ENCODE data around the gene HAUS7.
A peak's percentile ranks its signal among the peaks of the same experiment; 100 is the strongest.

Gene HAUS7

GRCh38 chrX:153433161-153433680 lies 37.2 kb downstream of the HAUS7 start:
- DNase-seq: no peak

DNA sequence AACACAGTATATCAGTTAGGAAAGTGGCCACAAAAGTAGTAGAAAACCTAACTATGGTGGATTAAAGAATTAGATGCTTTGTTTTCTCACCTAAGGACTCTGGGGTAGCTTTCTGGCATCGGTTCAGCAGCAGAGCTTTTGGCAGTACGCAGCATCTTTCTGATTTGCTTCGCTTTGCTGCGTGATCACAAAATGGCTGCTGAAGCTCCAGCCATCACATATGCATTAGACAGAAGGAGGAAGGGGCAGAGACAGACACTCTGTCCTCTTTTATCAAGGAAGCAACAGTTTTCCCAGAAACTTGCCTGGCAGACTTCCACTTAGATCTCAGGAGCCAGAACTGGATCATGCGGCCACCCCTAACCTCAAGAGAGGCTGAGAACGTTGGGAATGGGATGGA lies 39.6 kb downstream of the HAUS7 start:
- DNase-seq: no peak

GRCh38 chrX:153426204-153426603 lies 44.2 kb downstream of the HAUS7 start:
- no peak for DNase-seq

- DNase-seq: peak; percentile 7 to 10
Measured at GRCh38 chrX:153423652-153424051, 46.7 kb downstream of the HAUS7 start.

DNA sequence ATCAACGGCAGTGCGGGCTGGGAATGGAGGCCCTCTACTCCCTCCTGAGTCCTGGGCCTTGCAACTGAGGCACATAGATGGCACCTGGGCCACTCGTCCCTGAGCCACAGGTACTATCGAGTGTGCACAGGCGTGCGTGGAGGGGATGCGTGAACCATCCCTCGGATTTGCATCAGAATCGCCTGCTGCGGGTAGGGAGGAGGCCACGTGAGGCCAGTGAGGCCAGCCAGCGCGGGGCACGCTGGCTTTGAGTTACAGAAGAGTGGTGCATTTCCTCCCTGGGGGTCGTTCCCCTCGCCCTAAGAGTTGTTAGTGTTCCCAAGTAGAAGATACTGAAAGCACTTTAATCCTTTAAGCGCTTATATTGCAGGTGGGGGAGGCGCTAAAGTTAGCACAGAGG lies 48.5 kb downstream of the HAUS7 start:
- DNase-seq: no peak

GRCh38 chrX:153420851-153421599 lies 49.4 kb downstream of the HAUS7 start:
- no peak for DNase-seq

DNA sequence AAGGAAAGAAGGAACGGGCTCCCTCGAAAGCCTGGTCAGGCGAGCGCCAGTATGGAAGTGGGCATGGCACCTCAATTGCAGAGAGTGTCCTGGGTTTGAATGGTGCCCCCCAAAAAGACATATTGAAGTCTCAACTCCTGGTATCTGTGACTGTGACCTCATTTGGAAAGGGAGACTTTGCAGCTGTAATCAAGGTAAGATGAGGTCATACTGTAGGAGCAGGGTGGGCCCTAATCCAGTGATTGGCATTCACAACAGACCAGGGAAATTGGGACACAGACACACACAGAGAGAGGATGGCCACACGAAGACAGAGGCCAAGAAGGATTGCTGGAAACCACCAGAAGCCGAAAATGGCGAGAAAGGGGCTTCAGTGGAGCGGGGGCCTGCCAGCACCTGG lies 52.7 kb downstream of the HAUS7 start:
- no peak for DNase-seq

- DNase-seq: no peak
Measured at GRCh38 chrX:153416781-153417450, 53.5 kb downstream of the HAUS7 start.

- DNase-seq: peak; percentile 14 to 42
Measured at GRCh38 chrX:153414856-153415510, 55.4 kb downstream of the HAUS7 start.

GRCh38 chrX:153413731-153414130 lies 56.6 kb downstream of the HAUS7 start:
- DNase-seq: no peak

- no peak for DNase-seq
Measured at GRCh38 chrX:153412746-153413720, 57.3 kb downstream of the HAUS7 start.

DNA sequence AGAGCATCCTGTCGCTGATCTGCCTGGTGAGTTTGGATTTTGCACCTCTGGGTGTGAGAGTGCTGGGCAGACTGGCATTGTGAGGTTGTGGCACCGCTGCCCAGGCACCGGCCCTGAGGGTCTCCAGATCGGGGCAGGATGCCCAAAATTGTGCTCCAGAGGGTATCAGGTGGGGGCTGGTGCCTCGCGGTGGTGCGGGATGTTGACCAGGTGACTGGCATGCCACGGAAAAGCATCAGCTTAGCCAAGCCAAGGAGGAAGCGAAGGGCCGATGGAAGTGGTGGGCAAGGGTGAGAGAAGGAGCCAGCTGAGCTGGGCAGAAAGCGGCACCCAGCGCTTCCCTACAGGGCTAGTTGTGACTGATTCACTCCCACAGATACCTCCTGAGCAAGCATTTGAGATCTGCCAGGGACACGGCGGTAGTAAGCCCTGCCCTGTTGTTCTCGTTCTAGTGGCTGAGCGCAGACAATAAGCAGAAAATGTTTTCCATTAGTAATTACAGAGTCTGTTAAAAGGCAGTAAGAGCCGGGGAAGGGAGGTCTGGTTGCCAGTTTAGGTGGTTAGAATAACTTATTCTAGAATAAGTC lies 58.3 kb downstream of the HAUS7 start:
- no peak for DNase-seq

GRCh38 chrX:153411255-153411987 lies 59.0 kb downstream of the HAUS7 start, which contains the start of gene ZFP92:
TSS of gene ZFP92 (plus strand) at chrX:153411472. CDS start at chrX:153418323, 6,851 bp downstream.
- peak; percentile 12 to 29 for DNase-seq

DNA sequence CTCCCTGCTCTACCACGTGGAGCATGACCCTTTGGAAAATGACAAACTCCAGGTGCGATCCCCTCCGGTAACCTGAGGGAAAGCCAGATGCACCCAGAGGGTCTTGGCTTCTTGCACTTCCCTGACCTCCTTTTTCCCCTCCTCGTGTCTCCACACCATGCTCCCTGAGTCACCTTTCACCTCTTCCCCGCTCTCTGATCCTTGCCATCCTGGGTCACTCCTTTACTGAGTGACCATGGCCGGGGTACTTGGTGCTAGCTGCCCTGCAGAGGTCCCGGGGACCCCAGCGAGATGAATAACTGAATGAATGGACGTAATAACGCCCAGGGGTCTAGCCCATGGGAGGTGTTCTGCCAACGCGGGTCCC lies 59.5 kb downstream of the HAUS7 start:
- DNase-seq: no peak

DNA sequence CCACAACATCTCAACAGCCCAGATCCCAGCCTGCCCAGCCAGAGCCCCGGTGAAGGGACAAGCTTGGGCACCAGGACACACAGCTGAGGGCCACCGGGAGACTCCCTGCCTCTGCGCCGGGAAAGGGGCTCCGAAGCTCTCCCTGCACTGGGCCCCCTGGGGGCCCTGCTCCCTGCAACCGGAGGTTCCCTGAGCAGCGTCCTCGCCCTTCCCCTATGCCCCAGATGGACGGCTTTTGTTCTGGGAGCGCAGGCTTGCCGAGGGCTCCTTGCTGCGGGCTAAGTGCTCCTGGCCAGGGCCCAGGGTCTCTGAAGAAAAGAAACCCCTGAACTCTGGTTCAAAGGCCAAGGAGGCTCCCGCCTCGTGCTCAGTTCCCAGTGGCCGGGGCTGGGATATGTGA lies 60.0 kb downstream of the HAUS7 start:
- DNase-seq: no peak

- no peak for DNase-seq
Measured at GRCh38 chrX:153409414-153410101, 60.8 kb downstream of the HAUS7 start.

- no peak for DNase-seq
Measured at GRCh38 chrX:153408871-153409351, 61.5 kb downstream of the HAUS7 start.

GRCh38 chrX:153408221-153408721 lies 62.1 kb downstream of the HAUS7 start:
- no peak for DNase-seq

DNA sequence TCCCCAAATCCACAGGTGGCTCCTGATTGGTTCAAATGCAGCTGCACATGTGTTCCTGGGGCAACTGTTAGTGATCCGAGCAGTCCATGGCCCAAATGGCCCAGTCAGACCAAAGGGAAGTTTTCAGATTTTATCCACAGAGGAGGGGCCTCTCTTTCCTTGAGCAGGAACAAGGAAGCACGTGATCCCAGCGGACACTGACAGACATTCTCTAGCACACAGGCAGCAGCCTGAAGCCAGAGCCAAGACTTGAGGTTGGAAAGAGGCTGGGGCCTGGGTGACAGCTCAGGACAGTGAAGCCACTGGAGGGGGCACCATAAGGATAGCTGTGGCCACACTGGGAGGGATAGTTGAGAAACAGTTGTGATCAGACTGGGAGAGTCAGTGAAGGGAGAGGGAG lies 62.6 kb downstream of the HAUS7 start:
- no peak for DNase-seq

DNA sequence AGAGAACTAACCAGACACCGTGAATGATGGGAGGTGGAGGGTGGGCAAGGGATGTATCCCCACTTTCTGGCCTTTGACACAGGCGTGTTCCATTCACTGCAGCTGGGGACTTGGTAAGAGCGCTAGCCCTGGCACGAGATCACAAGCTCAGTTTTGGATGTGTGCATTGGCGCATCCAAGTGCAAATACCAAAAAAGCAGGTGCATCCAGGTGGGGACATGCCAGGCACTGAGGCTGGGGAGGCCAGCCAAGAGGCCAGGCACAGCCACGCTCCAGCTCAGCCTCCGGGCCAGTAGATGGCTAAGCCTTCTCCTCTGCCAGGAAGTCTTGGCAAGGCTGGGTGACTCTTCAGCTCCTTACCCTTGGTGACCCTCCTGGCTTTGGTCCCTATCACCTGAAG lies 63.5 kb downstream of the HAUS7 start:
- DNase-seq: no peak

Measured in AML-193 (cell line).